Placental pericyte (primary cell): ENCODE results near the gene SRY. TPM values are rescaled to one million over a fixed set of nuclear protein-coding genes. Genes with fewer than 3 reads are reported as not detected.

Experiments used
- small RNA-seq: library from RNA; depleted of rRNA; stranded (forward); fragments of <200 nt; gene quantifications from one replicate; pipeline ENCODE3, GENCODE V24; 2012; ENCODE audit warnings: low replicate concordance
- total RNA-seq: library from RNA; depleted of rRNA; stranded (reverse); fragments of >200 nt; gene quantifications from 2 replicates; pipeline ENCODE4 v1.2.3, GENCODE V29; 2012

The SRY gene
- total RNA-seq = not detected in 2 replicates

GRCh38 chrY:2787600-2787999, at the start of gene SRY:
TSS of gene SRY (minus strand) at chrY:2787682. CDS start at chrY:2787603, 79 bp downstream.

Small RNA genes lying within 50 kb of the gene (small RNA-seq; reads per million reads assigned to genes)
- gene RNU6-1334P = not detected
- not detected for gene TOMM22P2

Other genes with a start within 250 kb of the SRY start
- 127 TPM in 1 of 2 replicates, not detected in the other for gene RPS4Y1, start 53.9 kb upstream of the SRY start, total RNA-seq
- gene ZFY, start 147.7 kb upstream of the SRY start, total RNA-seq = 14.5 TPM in 1 of 2 replicates, not detected in the other